CD14-positive monocyte (primary cell): ENCODE data around the gene TNNT3. TPM values are rescaled to one million over a fixed set of nuclear protein-coding genes. Genes with fewer than 3 reads are reported as not detected.
"Not testable (repeated sequence)": the region's sequence is repeated elsewhere in the genome, so short reads cannot be mapped to it uniquely, and the experiment has no call there.

ENCODE experiments used
- DNase-seq, 3 donors: peaks; one replicate each; pipeline ENCODE4 v3.0.0-alpha.2; 2011 to 2022
- H2AFZ ChIP-seq: 2 replicates; pipeline ENCODE4 v1.6.0; 2012; ENCODE audit warnings: mild to moderate bottlenecking, low read depth, low read length, inconsistent platforms; ENCODE audit not compliant: insufficient read depth, poor library complexity, severe bottlenecking
- H3K27ac ChIP-seq, 2 donors: 1 replicate in 1 of 2; 2 replicates in 1 of 2; pipeline ENCODE4 v1.5.1; 2012 to 2013; ENCODE audit warnings: low read length in 2 of 2, control low read depth in 1 of 2, inconsistent platforms in 1 of 2, low read depth in 1 of 2, mild to moderate bottlenecking in 1 of 2
- H3K27me3 ChIP-seq, 2 donors: one replicate each; pipeline versions ENCODE4 v1.6.0 to v1.6.1; 2011 to 2013; ENCODE audit warnings: low read length in 2 of 2; ENCODE audit not compliant: control insufficient read depth in 2 of 2, insufficient read depth in 2 of 2
- H3K36me3 ChIP-seq, 2 donors: replicated peaks in 1 of 2; 1 replicate in 1 of 2; 2 replicates in 1 of 2; pipeline versions ENCODE4 v1.5.1 to v1.6.1; 2012 to 2013; ENCODE audit warnings: low read length in 2 of 2, control low read depth in 1 of 2, inconsistent platforms in 1 of 2, mild to moderate bottlenecking in 1 of 2; ENCODE audit not compliant: insufficient read depth in 2 of 2, control insufficient read depth in 1 of 2
- H3K4me1 ChIP-seq, 2 donors: 1 replicate in 1 of 2; 2 replicates in 1 of 2; pipeline versions ENCODE4 v1.5.1 to v1.6.1; 2012 to 2013; ENCODE audit warnings: low read length in 2 of 2, control low read depth in 1 of 2, inconsistent platforms in 1 of 2, mild to moderate bottlenecking in 1 of 2, moderate library complexity in 1 of 2; ENCODE audit not compliant: insufficient read depth in 2 of 2, control insufficient read depth in 1 of 2
- H3K4me2 ChIP-seq: replicated peaks from 2 replicates; pipeline ENCODE3; 2012; ENCODE audit warnings: low read length, moderate library complexity, mild to moderate bottlenecking; ENCODE audit not compliant: poor library complexity, severe bottlenecking; ENCODE audit errors: extremely low read depth
- H3K4me3 ChIP-seq, 3 experiments: fragments of 200-600 bp in 1 of 3; sonication (generic) in 1 of 3; replicated peaks in 1 of 3; 1 replicate in 2 of 3; 2 replicates in 1 of 3; pipeline ENCODE4 v1.5.1; 2011 to 2013; ENCODE audit warnings: low read length in 3 of 3, mild to moderate bottlenecking in 3 of 3, control low read depth in 2 of 3, low read depth in 2 of 3, inconsistent platforms in 1 of 3, moderate library complexity in 1 of 3
- H3K79me2 ChIP-seq: 2 replicates; pipeline ENCODE4 v1.6.0; 2012; ENCODE audit warnings: mild to moderate bottlenecking, control low read depth, inconsistent platforms, low read length, moderate library complexity; ENCODE audit not compliant: insufficient read depth
- H3K9ac ChIP-seq: 2 replicates; pipeline ENCODE4 v1.6.0; 2017; ENCODE audit warnings: low read length, mild to moderate bottlenecking; ENCODE audit not compliant: insufficient read depth, poor library complexity, severe bottlenecking
- H3K9me3 ChIP-seq, 2 donors: replicated peaks in 1 of 2; 1 replicate in 1 of 2; 2 replicates in 1 of 2; pipeline versions ENCODE4 v1.5.1 to v1.6.1; 2012 to 2013; ENCODE audit warnings: low read length in 2 of 2, control low read depth in 1 of 2; ENCODE audit not compliant: control insufficient read depth in 1 of 2, insufficient read depth in 1 of 2
- H4K20me1 ChIP-seq: 2 replicates; pipeline ENCODE4 v1.6.0; 2012; ENCODE audit warnings: mild to moderate bottlenecking, low read length, control low read depth, moderate library complexity; ENCODE audit not compliant: insufficient read depth
- H3K27ac Mint-ChIP-seq, 7 donors: one replicate each; pipeline ENCODE4 v1.8.0; 2020; ENCODE audit warnings: mild to moderate bottlenecking in 7 of 7, mixed read lengths in 7 of 7, moderate library complexity in 6 of 7, inconsistent platforms in 2 of 7
- H3K27me3 Mint-ChIP-seq, 3 donors: one replicate each; pipeline ENCODE4 v1.8.0; 2021 to 2022; ENCODE audit warnings: low read depth in 3 of 3, mild to moderate bottlenecking in 3 of 3, mixed read lengths in 3 of 3, moderate library complexity in 3 of 3, inconsistent platforms in 1 of 3
- H3K36me3 Mint-ChIP-seq, 2 donors: one replicate each; pipeline ENCODE4 v1.8.0; 2020; ENCODE audit warnings: mixed read lengths in 2 of 2, inconsistent platforms in 1 of 2, mild to moderate bottlenecking in 1 of 2
- H3K4me1 Mint-ChIP-seq: one replicate; pipeline ENCODE4 v1.8.0; 2020; ENCODE audit warnings: mild to moderate bottlenecking, mixed read lengths
- H3K4me3 Mint-ChIP-seq, 2 donors: one replicate each; pipeline ENCODE4 v1.8.0; 2020; ENCODE audit warnings: mild to moderate bottlenecking in 2 of 2, mixed read lengths in 2 of 2, moderate library complexity in 1 of 2
- H3K9me3 Mint-ChIP-seq, 7 donors: one replicate each; pipeline ENCODE4 v1.8.0; 2020 to 2022; ENCODE audit warnings: mixed read lengths in 7 of 7, mild to moderate bottlenecking in 6 of 7, moderate library complexity in 6 of 7, inconsistent platforms in 2 of 7
- whole genome bisulfite sequencing: methylation state at CpG from one replicate; pipeline ENCODE4 v1.1.5; 2013; ENCODE audit warnings: missing lambda C conversion rate; ENCODE audit not compliant: insufficient coverage; 5-methylcytosine and 5-hydroxymethylcytosine counted together
- intact Hi-C, 2 donors: fragments of 100-400 bp; cut with micrococcal nuclease; formaldehyde crosslinking; loops; one replicate each; pipeline versions ENCODE4 v1.15.0 to v1.15.1; 2023
- polyA plus RNA-seq, 3 donors: library from polyadenylated mRNA; depleted of rRNA in 1 of 3; unstranded in 2 of 3; stranded (reverse) in 1 of 3; fragments of 300-500 nt in 2 of 3; fragments of >200 nt in 1 of 3; fragmentation: Illumina TruSeq in 2 of 3; gene quantifications; 1 replicate in 2 of 3; 2 replicates in 1 of 3; pipeline ENCODE4 v1.2.3, GENCODE V29; 2012 to 2021
- TF ChIP-seq, protein P1 (sequence below): fragments of 200-600 bp; IDR thresholded peaks from one replicate; pipeline ENCODE4 v1.8.0; 2022; ENCODE audit warnings: antibody characterized with exemption, mild to moderate bottlenecking

The TNNT3 gene
- polyA plus RNA-seq, 3 donors, result 1.4 TPM; not detected in 2

DNA sequence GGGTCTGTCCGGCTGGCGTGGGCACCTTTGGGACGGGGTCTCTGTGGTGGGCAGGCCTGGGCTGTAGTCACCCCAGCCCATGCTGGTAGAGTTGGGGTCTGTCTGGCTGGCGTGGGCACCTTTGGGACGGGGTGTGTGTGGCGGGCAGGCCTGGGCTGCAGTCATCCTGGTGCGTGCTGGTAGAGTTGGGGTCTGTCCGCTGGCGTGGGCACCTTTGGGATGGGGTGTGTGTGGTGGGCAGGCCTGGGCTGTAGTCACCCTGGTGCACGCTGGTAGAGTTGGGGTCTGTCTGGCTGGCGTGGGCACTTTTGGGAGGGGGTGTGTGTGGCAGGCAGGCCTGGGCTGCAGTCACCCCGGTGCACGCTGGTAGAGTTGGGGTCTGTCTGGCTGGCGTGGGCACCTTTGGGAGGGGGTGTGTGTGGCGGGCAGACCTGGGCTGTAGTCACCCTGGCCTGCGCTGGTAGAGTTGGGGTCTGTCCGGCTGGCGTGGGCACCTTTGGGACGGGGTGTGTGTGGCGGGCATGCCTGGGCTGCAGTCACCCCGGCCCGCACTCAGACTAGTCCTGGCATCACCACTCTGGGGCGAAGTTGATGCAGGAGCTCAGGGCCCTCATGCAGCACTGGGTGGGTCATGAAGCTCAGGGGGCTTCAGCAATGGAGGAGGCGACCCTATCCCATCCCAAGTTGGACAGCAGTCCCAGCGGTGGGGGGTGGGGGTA is 47.1 kb upstream of the TNNT3 start:
- Mint-ChIP-seq H3K27ac (peak overlapping the region in 2 of 7 donors; percentile 13 to 79), H3K4me1 (peaks cover 60% of the 10 kb centered on the region), H3K36me3 (peaks cover 39 to 57% of the 10 kb centered on the region in 2 donors), H3K27me3 (peaks cover 0 to 11% (median 4%) of the 10 kb centered on the region in 3 donors), H3K4me3 (no peak overlapping the region), H3K9me3 (peaks cover 0 to 2% (median 0%) of the 10 kb centered on the region in 7 donors)
- no peak overlapping the region for H3K4me2 ChIP-seq
- H2AFZ ChIP-seq, result no peak overlapping the region
- H4K20me1 ChIP-seq, result peaks cover 98% of the 10 kb centered on the region
- DNase-seq, result no peak
- no peak overlapping the region for H3K27ac ChIP-seq
- intact Hi-C loops, result loop anchor here in 1 of 2 donors (2.0 kb wide), 1 partner anchor 16 kb away; no protein-coding TSS in a partner anchor
- H3K36me3 ChIP-seq, result peaks cover 20 to 43% of the 10 kb centered on the region in 2 donors
- H3K4me3 ChIP-seq, result no peak overlapping the region
- H3K4me1 ChIP-seq, result peaks cover 10 to 54% of the 10 kb centered on the region in 2 donors
- no peaks in the 10 kb centered on the region for H3K27me3 ChIP-seq
- TF ChIP-seq, protein P1, sequence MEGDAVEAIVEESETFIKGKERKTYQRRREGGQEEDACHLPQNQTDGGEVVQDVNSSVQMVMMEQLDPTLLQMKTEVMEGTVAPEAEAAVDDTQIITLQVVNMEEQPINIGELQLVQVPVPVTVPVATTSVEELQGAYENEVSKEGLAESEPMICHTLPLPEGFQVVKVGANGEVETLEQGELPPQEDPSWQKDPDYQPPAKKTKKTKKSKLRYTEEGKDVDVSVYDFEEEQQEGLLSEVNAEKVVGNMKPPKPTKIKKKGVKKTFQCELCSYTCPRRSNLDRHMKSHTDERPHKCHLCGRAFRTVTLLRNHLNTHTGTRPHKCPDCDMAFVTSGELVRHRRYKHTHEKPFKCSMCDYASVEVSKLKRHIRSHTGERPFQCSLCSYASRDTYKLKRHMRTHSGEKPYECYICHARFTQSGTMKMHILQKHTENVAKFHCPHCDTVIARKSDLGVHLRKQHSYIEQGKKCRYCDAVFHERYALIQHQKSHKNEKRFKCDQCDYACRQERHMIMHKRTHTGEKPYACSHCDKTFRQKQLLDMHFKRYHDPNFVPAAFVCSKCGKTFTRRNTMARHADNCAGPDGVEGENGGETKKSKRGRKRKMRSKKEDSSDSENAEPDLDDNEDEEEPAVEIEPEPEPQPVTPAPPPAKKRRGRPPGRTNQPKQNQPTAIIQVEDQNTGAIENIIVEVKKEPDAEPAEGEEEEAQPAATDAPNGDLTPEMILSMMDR, result no peak
- H3K9ac ChIP-seq, result no peak overlapping the region
- H3K79me2 ChIP-seq, result peaks cover 85% of the 10 kb centered on the region
- 95% methylated on average over 18 of the region's 25 CpGs for WGBS
- H3K9me3 ChIP-seq, result no peaks in the 10 kb centered on the region

DNA sequence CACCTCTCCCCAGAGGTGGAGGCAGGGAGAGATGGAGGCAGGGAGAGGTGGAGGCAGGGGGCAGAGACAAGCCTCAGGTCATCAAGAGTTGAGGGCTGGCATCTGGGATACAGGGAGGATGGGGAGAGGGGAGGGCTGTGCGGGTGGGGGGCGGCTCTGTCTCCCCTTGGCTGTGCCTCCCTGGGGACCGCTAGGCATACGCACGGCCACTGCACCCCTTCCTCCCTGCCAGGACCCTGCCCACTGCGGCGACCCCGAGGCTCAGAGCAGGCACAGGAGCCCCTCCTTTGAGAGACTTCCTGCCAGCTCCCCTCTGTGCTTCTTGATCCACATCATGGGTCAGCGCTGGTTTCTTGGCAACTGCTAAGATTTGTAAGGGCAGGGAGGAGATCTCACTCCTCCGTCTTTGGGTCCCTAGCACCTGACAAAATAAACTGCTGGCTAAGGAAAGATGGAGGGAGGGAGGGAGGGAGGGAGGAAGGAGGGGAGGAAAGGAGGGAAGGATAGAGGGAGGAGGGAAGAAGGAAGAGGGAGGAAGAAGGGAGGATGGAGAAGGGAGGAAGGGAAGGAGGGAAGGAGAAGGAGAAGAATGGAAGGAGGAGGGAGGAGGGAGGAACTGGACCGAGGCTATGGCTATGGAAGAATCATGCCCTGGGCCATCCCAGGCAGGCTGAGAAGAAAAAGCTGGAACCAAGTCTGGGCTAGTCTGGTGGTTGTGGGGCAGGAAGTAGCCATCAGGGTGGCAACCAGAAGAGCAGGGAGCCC is 46.3 kb upstream of the TNNT3 start:
- H4K20me1 ChIP-seq, result peaks cover 98% of the 10 kb centered on the region
- H3K4me1 ChIP-seq, result peaks cover 10 to 54% of the 10 kb centered on the region in 2 donors
- no peak overlapping the region for H3K4me2 ChIP-seq
- H3K27me3 ChIP-seq, result no peaks in the 10 kb centered on the region
- H3K9ac ChIP-seq, result no peak overlapping the region
- H3K36me3 ChIP-seq, result peaks cover 22 to 44% of the 10 kb centered on the region in 2 donors
- H2AFZ ChIP-seq, result no peak overlapping the region
- TF ChIP-seq, protein P1, result no peak
- intact Hi-C loops, result loop anchor here in 1 of 2 donors (2.0 kb wide), 1 partner anchor 16 kb away; no protein-coding TSS in a partner anchor
- H3K4me3 ChIP-seq, result no peak overlapping the region
- H3K27me3 Mint-ChIP-seq, result peaks cover 2 to 12% (median 4%) of the 10 kb centered on the region in 3 donors
- peaks cover 85% of the 10 kb centered on the region for H3K79me2 ChIP-seq
- no peak overlapping the region for H3K4me3 Mint-ChIP-seq
- H3K27ac Mint-ChIP-seq, result no peak overlapping the region
- H3K27ac ChIP-seq, result no peak overlapping the region
- 58% methylated on average over 9 of the region's 11 CpGs for WGBS
- peaks cover 0 to 2% (median 0%) of the 10 kb centered on the region in 7 donors for H3K9me3 Mint-ChIP-seq
- H3K9me3 ChIP-seq, result no peaks in the 10 kb centered on the region
- peaks cover 60% of the 10 kb centered on the region for H3K4me1 Mint-ChIP-seq
- H3K36me3 Mint-ChIP-seq, result peaks cover 36 to 54% of the 10 kb centered on the region in 2 donors
- DNase-seq, result no peak

DNA sequence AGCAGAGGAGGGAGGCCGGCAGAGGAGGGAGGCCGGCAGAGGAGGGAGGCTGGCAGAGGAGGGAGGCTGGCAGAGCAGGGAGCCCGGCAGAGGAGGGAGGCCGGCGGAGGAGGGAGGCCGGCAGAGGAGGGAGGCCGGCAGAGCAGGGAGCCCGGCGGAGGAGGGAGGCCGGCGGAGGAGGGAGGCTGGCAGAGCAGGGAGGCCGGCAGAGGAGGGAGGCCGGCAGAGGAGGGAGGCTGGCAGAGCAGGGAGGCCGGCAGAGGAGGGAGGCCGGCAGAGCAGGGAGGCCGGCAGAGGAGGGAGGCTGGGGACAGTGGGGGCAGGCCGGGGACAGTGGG is 45.7 kb upstream of the TNNT3 start:
- Mint-ChIP-seq H3K36me3 (peaks cover 38 to 57% of the 10 kb centered on the region in 2 donors), H3K27me3 (peaks cover 2 to 12% (median 3%) of the 10 kb centered on the region in 3 donors), H3K4me1 (peaks cover 64% of the 10 kb centered on the region)
- peaks cover 10 to 49% of the 10 kb centered on the region in 2 donors for H3K4me1 ChIP-seq
- H3K4me3 ChIP-seq, DNase-seq, H2AFZ ChIP-seq, H3K9me3 ChIP-seq, H3K4me2 ChIP-seq, H3K4me3 Mint-ChIP-seq, H3K27ac ChIP-seq, H3K9me3 Mint-ChIP-seq, H3K27ac Mint-ChIP-seq, H3K9ac ChIP-seq, H3K27me3 ChIP-seq: not testable (repeated sequence)
- intact Hi-C loops, result loop anchor here in 1 of 2 donors (2.0 kb wide), 1 partner anchor 15 kb away; no protein-coding TSS in a partner anchor
- H3K79me2 ChIP-seq, result peaks cover 85% of the 10 kb centered on the region
- H4K20me1 ChIP-seq, result peaks cover 98% of the 10 kb centered on the region
- 90% methylated on average over 6 of the region's 17 CpGs for WGBS
- peaks cover 16 to 44% of the 10 kb centered on the region in 2 donors for H3K36me3 ChIP-seq
